ENCODE results near the gene FOXN1.

The FOXN1 gene

GRCh38 chr17:28514561-28515002 is 8.4 kb downstream of the FOXN1 start:
- WGBS (ENCODE audit: extremely low coverage, insufficient coverage, low lambda C conversion rate) = no CpG with 5 or more reads among the region's 16 CpGs
- H3K18ac ChIP-seq (ENCODE audit: low read length) = no peak overlapping the region
- H3K27me3 ChIP-seq (ENCODE audit: insufficient read depth, low read length, poor library complexity) = no peaks in the 10 kb centered on the region
- H3K4me2 ChIP-seq (ENCODE audit: low read length) = no peak overlapping the region
- H2BK15ac ChIP-seq (replicated peaks; ENCODE audit: low read depth) = no peak overlapping the region
- no peaks in the 10 kb centered on the region for H3K79me1 ChIP-seq (ENCODE audit: low read length)
- H3K4me3 ChIP-seq (ENCODE audit: low read length) = no peak overlapping the region
- no peak overlapping the region for H3K4ac ChIP-seq (ENCODE audit: low read depth, low read length)
- H3K56ac ChIP-seq (ENCODE audit: low read length) = no peak overlapping the region
- no peak overlapping the region for H4K5ac ChIP-seq (ENCODE audit: low read length)
- H3K23ac ChIP-seq (ENCODE audit: low read length) = no peak overlapping the region
- H3K27ac ChIP-seq (ENCODE audit: low read depth, low read length) = no peak overlapping the region
- DNase-seq = no peak
- no peak overlapping the region for H3K9ac ChIP-seq (ENCODE audit: low read length)
- H3K36me3 ChIP-seq (ENCODE audit: control insufficient read depth, insufficient read depth, low read length) = no peaks in the 10 kb centered on the region
- H3K79me2 ChIP-seq (ENCODE audit: control insufficient read depth, insufficient read depth, low read length) = no peaks in the 10 kb centered on the region
- H2BK5ac ChIP-seq (ENCODE audit: low read length) = no peak overlapping the region
- no peak overlapping the region for H2BK120ac ChIP-seq (ENCODE audit: low read depth, low read length)
- H4K8ac ChIP-seq (ENCODE audit: low read depth, low read length) = no peak overlapping the region
- no peaks in the 10 kb centered on the region for H3K4me1 ChIP-seq (ENCODE audit: control insufficient read depth, low read depth, low read length)
- H2AK5ac ChIP-seq (ENCODE audit: low read length) = no peak overlapping the region

- H4K8ac ChIP-seq (ENCODE audit: low read depth, low read length) = no peak overlapping the region
- no peaks in the 10 kb centered on the region for H3K79me2 ChIP-seq (ENCODE audit: control insufficient read depth, insufficient read depth, low read length)
- no peak overlapping the region for H3K23ac ChIP-seq (ENCODE audit: low read length)
- no peaks in the 10 kb centered on the region for H3K4me1 ChIP-seq (ENCODE audit: control insufficient read depth, low read depth, low read length)
- no peaks in the 10 kb centered on the region for H3K36me3 ChIP-seq (ENCODE audit: control insufficient read depth, insufficient read depth, low read length)
- no peak overlapping the region for H2BK15ac ChIP-seq (replicated peaks; ENCODE audit: low read depth)
- no peak overlapping the region for H3K18ac ChIP-seq (ENCODE audit: low read length)
- no peak overlapping the region for H2BK5ac ChIP-seq (ENCODE audit: low read length)
- H3K27me3 ChIP-seq (ENCODE audit: insufficient read depth, low read length, poor library complexity) = no peaks in the 10 kb centered on the region
- WGBS (ENCODE audit: extremely low coverage, insufficient coverage, low lambda C conversion rate) = no CpG with 5 or more reads among the region's 1 CpG
- H3K79me1 ChIP-seq (ENCODE audit: low read length) = no peaks in the 10 kb centered on the region
- H3K27ac ChIP-seq (ENCODE audit: low read depth, low read length) = no peak overlapping the region
- H3K56ac ChIP-seq (ENCODE audit: low read length) = no peak overlapping the region
- H3K4ac ChIP-seq (ENCODE audit: low read depth, low read length) = no peak overlapping the region
- no peak overlapping the region for H4K5ac ChIP-seq (ENCODE audit: low read length)
- H3K9ac ChIP-seq (ENCODE audit: low read length) = no peak overlapping the region
- no peak for DNase-seq
- no peak overlapping the region for H2AK5ac ChIP-seq (ENCODE audit: low read length)
- no peak overlapping the region for H3K4me2 ChIP-seq (ENCODE audit: low read length)
- no peak overlapping the region for H3K4me3 ChIP-seq (ENCODE audit: low read length)
- H2BK120ac ChIP-seq (ENCODE audit: low read depth, low read length) = no peak overlapping the region
Measured at GRCh38 chr17:28515518-28515917, 9.4 kb downstream of the FOXN1 start.

- H3K27me3 ChIP-seq (ENCODE audit: insufficient read depth, low read length, poor library complexity) = no peaks in the 10 kb centered on the region
- H3K79me1 ChIP-seq (ENCODE audit: low read length) = no peaks in the 10 kb centered on the region
- H3K4me3 ChIP-seq (ENCODE audit: low read length) = no peak overlapping the region
- no peak overlapping the region for H2BK120ac ChIP-seq (ENCODE audit: low read depth, low read length)
- no peak overlapping the region for H3K18ac ChIP-seq (ENCODE audit: low read length)
- H3K27ac ChIP-seq (ENCODE audit: low read depth, low read length) = no peak overlapping the region
- H4K5ac ChIP-seq (ENCODE audit: low read length) = no peak overlapping the region
- no peak for DNase-seq
- H3K4me2 ChIP-seq (ENCODE audit: low read length) = no peak overlapping the region
- H3K4me1 ChIP-seq (ENCODE audit: control insufficient read depth, low read depth, low read length) = no peaks in the 10 kb centered on the region
- H3K56ac ChIP-seq (ENCODE audit: low read length) = no peak overlapping the region
- no peak overlapping the region for H4K8ac ChIP-seq (ENCODE audit: low read depth, low read length)
- no peaks in the 10 kb centered on the region for H3K36me3 ChIP-seq (ENCODE audit: control insufficient read depth, insufficient read depth, low read length)
- no CpG with 5 or more reads among the region's 6 CpGs for WGBS (ENCODE audit: extremely low coverage, insufficient coverage, low lambda C conversion rate)
- H3K79me2 ChIP-seq (ENCODE audit: control insufficient read depth, insufficient read depth, low read length) = no peaks in the 10 kb centered on the region
- no peak overlapping the region for H2BK5ac ChIP-seq (ENCODE audit: low read length)
- no peak overlapping the region for H2AK5ac ChIP-seq (ENCODE audit: low read length)
- no peak overlapping the region for H3K4ac ChIP-seq (ENCODE audit: low read depth, low read length)
- no peak overlapping the region for H3K9ac ChIP-seq (ENCODE audit: low read length)
- H3K23ac ChIP-seq (ENCODE audit: low read length) = no peak overlapping the region
- H2BK15ac ChIP-seq (replicated peaks; ENCODE audit: low read depth) = no peak overlapping the region
Measured at GRCh38 chr17:28518132-28518531, 12.0 kb downstream of the FOXN1 start.

GRCh38 chr17:28518578-28518977 is 12.4 kb downstream of the FOXN1 start:
- Histone ChIP-seq H3K9ac (ENCODE audit: low read length) (no peak overlapping the region), H2BK5ac (ENCODE audit: low read length) (no peak overlapping the region), H2BK15ac (replicated peaks; ENCODE audit: low read depth) (no peak overlapping the region), H3K18ac (ENCODE audit: low read length) (no peak overlapping the region), H3K23ac (ENCODE audit: low read length) (no peak overlapping the region), H2BK120ac (ENCODE audit: low read depth, low read length) (no peak overlapping the region), H2AK5ac (ENCODE audit: low read length) (no peak overlapping the region), H3K79me1 (ENCODE audit: low read length) (no peaks in the 10 kb centered on the region), H3K79me2 (ENCODE audit: control insufficient read depth, insufficient read depth, low read length) (no peaks in the 10 kb centered on the region), H3K4ac (ENCODE audit: low read depth, low read length) (no peak overlapping the region), H4K5ac (ENCODE audit: low read length) (no peak overlapping the region), H3K27me3 (ENCODE audit: insufficient read depth, low read length, poor library complexity) (no peaks in the 10 kb centered on the region), H3K4me2 (ENCODE audit: low read length) (no peak overlapping the region), H3K27ac (ENCODE audit: low read depth, low read length) (no peak overlapping the region), H3K56ac (ENCODE audit: low read length) (no peak overlapping the region), H3K4me1 (ENCODE audit: control insufficient read depth, low read depth, low read length) (no peaks in the 10 kb centered on the region), H4K8ac (ENCODE audit: low read depth, low read length) (no peak overlapping the region), H3K36me3 (ENCODE audit: control insufficient read depth, insufficient read depth, low read length) (no peaks in the 10 kb centered on the region), H3K4me3 (ENCODE audit: low read length) (no peak overlapping the region)
- no peak for DNase-seq
- no CpG with 5 or more reads among the region's 7 CpGs for WGBS (ENCODE audit: extremely low coverage, insufficient coverage, low lambda C conversion rate)

- Histone ChIP-seq H3K23ac (ENCODE audit: low read length) (no peak overlapping the region), H3K27ac (ENCODE audit: low read depth, low read length) (no peak overlapping the region), H2AK5ac (ENCODE audit: low read length) (no peak overlapping the region), H3K79me1 (ENCODE audit: low read length) (no peaks in the 10 kb centered on the region), H2BK15ac (replicated peaks; ENCODE audit: low read depth) (no peak overlapping the region), H3K4ac (ENCODE audit: low read depth, low read length) (no peak overlapping the region), H3K27me3 (ENCODE audit: insufficient read depth, low read length, poor library complexity) (no peaks in the 10 kb centered on the region), H3K36me3 (ENCODE audit: control insufficient read depth, insufficient read depth, low read length) (no peaks in the 10 kb centered on the region), H3K9ac (ENCODE audit: low read length) (no peak overlapping the region), H3K4me3 (ENCODE audit: low read length) (no peak overlapping the region), H3K4me1 (ENCODE audit: control insufficient read depth, low read depth, low read length) (no peaks in the 10 kb centered on the region), H2BK5ac (ENCODE audit: low read length) (no peak overlapping the region), H3K4me2 (ENCODE audit: low read length) (no peak overlapping the region), H2BK120ac (ENCODE audit: low read depth, low read length) (no peak overlapping the region), H3K18ac (ENCODE audit: low read length) (no peak overlapping the region), H3K79me2 (ENCODE audit: control insufficient read depth, insufficient read depth, low read length) (no peaks in the 10 kb centered on the region), H3K56ac (ENCODE audit: low read length) (no peak overlapping the region), H4K5ac (ENCODE audit: low read length) (no peak overlapping the region), H4K8ac (ENCODE audit: low read depth, low read length) (no peak overlapping the region)
- DNase-seq = no peak
- WGBS (ENCODE audit: extremely low coverage, insufficient coverage, low lambda C conversion rate) = no CpG with 5 or more reads among the region's 5 CpGs
Measured at GRCh38 chr17:28519236-28519635, 13.1 kb downstream of the FOXN1 start.

DNA sequence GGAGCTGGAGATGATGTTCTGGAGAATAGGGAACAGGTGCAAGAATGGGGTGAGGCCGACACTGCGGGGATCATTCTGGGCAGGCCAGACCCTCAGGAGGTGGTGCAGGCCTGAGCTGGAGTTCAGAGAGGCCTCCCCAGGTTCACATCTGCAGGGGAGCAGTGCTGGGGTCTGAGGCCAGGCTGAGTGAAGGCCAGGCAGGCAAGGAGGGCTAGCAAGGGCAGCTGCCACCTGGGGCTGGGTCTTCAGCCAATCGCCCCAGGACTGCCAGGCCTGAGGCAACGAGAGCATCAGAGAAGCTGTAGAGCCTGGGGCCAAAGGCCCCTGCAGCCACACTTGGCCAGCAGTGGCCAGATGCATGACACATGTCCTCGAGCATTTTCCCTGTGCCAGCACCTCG is 14.5 kb downstream of the FOXN1 start:
- Histone ChIP-seq H3K56ac (ENCODE audit: low read length) (no peak overlapping the region), H3K4ac (ENCODE audit: low read depth, low read length) (no peak overlapping the region), H2BK15ac (replicated peaks; ENCODE audit: low read depth) (no peak overlapping the region), H4K8ac (ENCODE audit: low read depth, low read length) (no peak overlapping the region), H3K23ac (ENCODE audit: low read length) (no peak overlapping the region), H3K18ac (ENCODE audit: low read length) (no peak overlapping the region), H3K79me2 (ENCODE audit: control insufficient read depth, insufficient read depth, low read length) (no peaks in the 10 kb centered on the region), H3K79me1 (ENCODE audit: low read length) (no peaks in the 10 kb centered on the region), H3K4me2 (ENCODE audit: low read length) (no peak overlapping the region), H3K9ac (ENCODE audit: low read length) (no peak overlapping the region), H2BK5ac (ENCODE audit: low read length) (no peak overlapping the region), H3K4me3 (ENCODE audit: low read length) (no peak overlapping the region), H2AK5ac (ENCODE audit: low read length) (no peak overlapping the region), H3K4me1 (ENCODE audit: control insufficient read depth, low read depth, low read length) (no peaks in the 10 kb centered on the region), H3K36me3 (ENCODE audit: control insufficient read depth, insufficient read depth, low read length) (no peaks in the 10 kb centered on the region), H4K5ac (ENCODE audit: low read length) (no peak overlapping the region), H3K27me3 (ENCODE audit: insufficient read depth, low read length, poor library complexity) (no peaks in the 10 kb centered on the region), H3K27ac (ENCODE audit: low read depth, low read length) (no peak overlapping the region), H2BK120ac (ENCODE audit: low read depth, low read length) (no peak overlapping the region)
- DNase-seq = no peak
- no CpG with 5 or more reads among the region's 6 CpGs for WGBS (ENCODE audit: extremely low coverage, insufficient coverage, low lambda C conversion rate)
